AG09309 (cell line): Measurements from ENCODE around the gene TADA2A.
"Not testable (repeated sequence)": the region's sequence is repeated elsewhere in the genome, so short reads cannot be mapped to it uniquely, and the experiment has no call there.

Experiments used
- DNase-seq: peaks from one replicate; pipeline ENCODE4 v3.0.0-alpha.2; 2010; ENCODE audit warnings: low read depth
- H3K4me3 ChIP-seq: 2 replicates; pipeline ENCODE4 v1.5.1; 2011; ENCODE audit warnings: mild to moderate bottlenecking, low read depth, low read length, moderate library complexity; ENCODE audit not compliant: control insufficient read depth
- CTCF ChIP-seq: IDR thresholded peaks from 2 replicates; pipeline ENCODE4 v1.5.1; 2011; ENCODE audit warnings: mild to moderate bottlenecking, low read depth, low read length, inconsistent platforms; ENCODE audit not compliant: insufficient read depth, control insufficient read depth; ENCODE audit errors: missing control alignments

Gene TADA2A

GRCh38 chr17:37450112-37450511, 43.4 kb downstream of the TADA2A start:
- H3K4me3 ChIP-seq = no peak overlapping the region
- no peak for TF ChIP-seq CTCF
- no peak for DNase-seq

GRCh38 chr17:37457801-37458200, 51.1 kb downstream of the TADA2A start:
- H3K4me3 ChIP-seq = not testable (repeated sequence)

GRCh38 chr17:37458805-37459204, 52.1 kb downstream of the TADA2A start:
- TF ChIP-seq CTCF = no peak
- DNase-seq = no peak
- H3K4me3 ChIP-seq = no peak overlapping the region

More at GRCh38 chr17:37457801-37458200, 51.1 kb downstream of the TADA2A start:
- DNase-seq = not testable (repeated sequence)

GRCh38 chr17:37461668-37462067, 55.0 kb downstream of the TADA2A start:
- no peak overlapping the region for H3K4me3 ChIP-seq
- TF ChIP-seq CTCF = no peak
- DNase-seq = no peak

GRCh38 chr17:37462492-37462891, 55.8 kb downstream of the TADA2A start:
- TF ChIP-seq CTCF = no peak
- DNase-seq = no peak
- no peak overlapping the region for H3K4me3 ChIP-seq

GRCh38 chr17:37463039-37463438, 56.4 kb downstream of the TADA2A start:
- DNase-seq = no peak
- H3K4me3 ChIP-seq = no peak overlapping the region
- no peak for TF ChIP-seq CTCF

- TF ChIP-seq CTCF = no peak
- no peak for DNase-seq
- H3K4me3 ChIP-seq = no peak overlapping the region
These were observed 58.5 kb downstream of the TADA2A start for GRCh38 chr17:37465069-37465616.

GRCh38 chr17:37466471-37466870, 59.8 kb downstream of the TADA2A start:
- TF ChIP-seq CTCF = no peak

More at GRCh38 chr17:37466471-37466870, 59.8 kb downstream of the TADA2A start:
- DNase-seq = no peak
- H3K4me3 ChIP-seq = no peak overlapping the region
